ENCODE results near the gene PAK2. TPM values are rescaled to one million over a fixed set of nuclear protein-coding genes. Genes with fewer than 3 reads are reported as not detected.

Gene PAK2
- total and polyA plus RNA-seq, 2 experiments from 2014 or later: 24.3 to 49.4 TPM

DNA sequence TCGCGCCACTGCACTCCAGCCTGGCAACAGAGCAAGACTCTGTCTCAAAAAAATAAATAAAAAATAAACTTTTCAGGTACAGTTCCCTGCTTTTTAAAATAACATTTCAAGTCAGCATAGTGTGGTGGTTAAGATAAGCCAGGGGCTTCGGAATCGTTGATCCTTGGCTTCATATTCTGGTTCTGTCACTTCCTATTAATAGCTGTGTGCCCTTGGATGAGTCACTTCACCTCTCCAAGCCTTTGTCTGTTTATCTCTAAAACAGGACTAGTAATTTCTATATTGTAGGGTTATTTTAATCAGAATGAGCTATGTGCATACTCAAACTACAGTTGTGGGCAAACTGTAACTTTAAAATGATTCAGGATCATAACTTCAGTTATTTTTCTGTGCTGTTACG, 74.2 kb downstream of the PAK2 start:
- no peaks in the 10 kb centered on the region for H3K9me3 Mint-ChIP-seq
- no peaks in the 10 kb centered on the region for H3K79me2 ChIP-seq (replicated peaks; ENCODE audit: insufficient read depth)
- H3K27me3 Mint-ChIP-seq (ENCODE audit: insufficient read depth, low read depth, poor library complexity): peaks cover 1% of the 10 kb centered on the region
- peaks cover 65% of the 10 kb centered on the region for H3K36me3 Mint-ChIP-seq (ENCODE audit: low read depth)
- DNase-seq (ENCODE audit: low spot score) (no peak), ATAC-seq (no peak)
- H3K4me1 ChIP-seq (ENCODE audit: insufficient read depth): no peaks in the 10 kb centered on the region
- no peak overlapping the region for H3K4me3 Mint-ChIP-seq
- H3K9me2 ChIP-seq (ENCODE audit: insufficient read depth): no peaks in the 10 kb centered on the region
- H3K4me3 ChIP-seq: no peak overlapping the region
- no peaks in the 10 kb centered on the region for H3F3A ChIP-seq (replicated peaks; ENCODE audit: low read depth)
- H3K27me3 ChIP-seq (ENCODE audit: insufficient read depth): no peaks in the 10 kb centered on the region
- peaks cover 53% of the 10 kb centered on the region; the same call in 1 of the 2 replicates for H3K36me3 ChIP-seq (ENCODE audit: insufficient read depth)
- no peak overlapping the region for H3K4me2 ChIP-seq
- H3K4me1 Mint-ChIP-seq: no peaks in the 10 kb centered on the region
- no peak overlapping the region for H2AFZ ChIP-seq
- no peak overlapping the region for H3K27ac ChIP-seq (ENCODE audit: low read depth)
- peaks cover 7% of the 10 kb centered on the region; the same call in 1 of the 2 replicates for H4K20me1 ChIP-seq (replicated peaks; ENCODE audit: insufficient read depth)
- H3K27ac Mint-ChIP-seq: no peak overlapping the region
- TF ChIP-seq ETS1 (IDR thresholded peaks at IDR 0.05): no peak

DNA sequence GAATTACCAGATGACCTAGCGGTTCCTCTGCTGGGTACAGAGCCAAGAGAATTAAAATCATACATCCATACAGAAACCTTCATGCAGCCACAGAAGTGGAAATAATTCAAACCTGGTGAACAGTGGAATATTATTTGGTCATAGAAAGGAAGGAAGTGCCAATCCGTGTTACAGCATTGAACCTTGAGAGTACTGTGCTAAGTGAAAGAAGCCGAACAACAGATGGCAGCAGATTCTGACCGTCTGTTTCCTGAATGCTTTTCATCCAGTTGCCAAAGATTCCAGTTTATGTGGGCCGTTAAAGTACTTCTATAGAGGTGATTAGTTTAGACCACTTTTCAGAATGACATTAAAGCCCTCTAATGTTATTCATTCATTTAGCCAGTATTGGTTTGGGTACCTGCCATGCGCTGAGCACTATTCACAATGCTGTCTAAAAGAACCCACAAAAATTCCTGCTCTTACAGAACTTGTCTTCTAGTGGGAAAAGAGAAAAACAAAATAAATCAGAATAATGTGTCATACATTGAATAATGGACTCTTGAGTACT, 82.2 kb downstream of the PAK2 start:
- DNase-seq (ENCODE audit: low spot score) (no peak), ATAC-seq (no peak)
- H3K9me3 Mint-ChIP-seq: no peaks in the 10 kb centered on the region; the same call in 2 of the 3 replicates
- no peak overlapping the region for H3K27ac ChIP-seq (ENCODE audit: low read depth)
- H3K4me3 ChIP-seq: no peak overlapping the region
- peaks cover 70% of the 10 kb centered on the region for H3K36me3 ChIP-seq (ENCODE audit: insufficient read depth)
- H3K27ac Mint-ChIP-seq: no peak overlapping the region
- H3K4me1 ChIP-seq (ENCODE audit: insufficient read depth): no peaks in the 10 kb centered on the region
- no peaks in the 10 kb centered on the region; the same call in 1 of the 2 replicates for H3F3A ChIP-seq (replicated peaks; ENCODE audit: low read depth)
- H3K4me2 ChIP-seq: no peak overlapping the region
- peaks cover 70% of the 10 kb centered on the region for H3K36me3 Mint-ChIP-seq (ENCODE audit: low read depth)
- peaks cover 3% of the 10 kb centered on the region for H4K20me1 ChIP-seq (replicated peaks; ENCODE audit: insufficient read depth)
- peaks cover 2% of the 10 kb centered on the region for H3K27me3 Mint-ChIP-seq (ENCODE audit: insufficient read depth, low read depth, poor library complexity)
- H3K4me3 Mint-ChIP-seq: no peak overlapping the region
- H3K27me3 ChIP-seq (ENCODE audit: insufficient read depth): no peaks in the 10 kb centered on the region
- H3K4me1 Mint-ChIP-seq: no peaks in the 10 kb centered on the region
- H3K79me2 ChIP-seq (replicated peaks; ENCODE audit: insufficient read depth): no peaks in the 10 kb centered on the region
- H2AFZ ChIP-seq: no peak overlapping the region
- no peak for TF ChIP-seq ZNF462 (CRISPR knock-in tag; IDR thresholded peaks at IDR 0.05)
- TF ChIP-seq JUNB (IDR thresholded peaks at IDR 0.05; ENCODE audit: unreplicated experiment): no peak
- TF ChIP-seq NANOG (IDR thresholded peaks at IDR 0.05; ENCODE audit: borderline replicate concordance): no peak
- no peak for TF ChIP-seq EZH2phosphoT487 (IDR thresholded peaks at IDR 0.05; ENCODE audit: unreplicated experiment)
- TF ChIP-seq POLR2AphosphoS5 (IDR thresholded peaks at IDR 0.05; ENCODE audit: low read depth): no peak
- no peak for TF ChIP-seq STAT1 (IDR thresholded peaks at IDR 0.05; ENCODE audit: unreplicated experiment)
- TF ChIP-seq ZNF114 (CRISPR knock-in tag; IDR thresholded peaks at IDR 0.05): no peak
- no peak for TF ChIP-seq REST (IDR thresholded peaks at IDR 0.05; ENCODE audit: unreplicated experiment)
- TF ChIP-seq EZH2 (IDR thresholded peaks at IDR 0.05; ENCODE audit: low read depth, unreplicated experiment): no peak
- H3K9me2 ChIP-seq (ENCODE audit: insufficient read depth): no peaks in the 10 kb centered on the region

All from GM23338 (cell line).